HepG2 (cell line): ENCODE results near the gene MAP3K14. TPM values are rescaled to one million over a fixed set of nuclear protein-coding genes. Genes with fewer than 3 reads are reported as not detected.

ENCODE experiments used
- ATAC-seq: fragments of 200-7000 bp; cut with Tn5 transposase; 3 replicates; pipeline ENCODE4 v1.9.1; 2020; ENCODE audit warnings: mild to moderate bottlenecking, moderate library complexity
- BruUV-seq: library from RNA; stranded (reverse); fragments of 400-500 nt; replicated peaks from 2 replicates; lab custom pipeline; 2021; lab: Mats Ljungman, UMichigan
- CTCF ChIA-PET: fragments of 300-600 bp; formaldehyde crosslinking; extraction: SDS; loops from one replicate; lab custom pipeline; 2021; ENCODE audit warnings: low total read pairs, inconsistent platforms, low intra/inter-chr PET ratio; lab: Yijun Ruan, JAX
- POLR2A ChIA-PET: fragments of 350-600 bp; sonication (Branson Sonifier 250); formaldehyde crosslinking; loops from one replicate; lab custom pipeline; 2020; ENCODE audit warnings: antibody characterized with exemption, inconsistent platforms; lab: Yijun Ruan, JAX
- DNase-seq: peaks from one replicate; pipeline ENCODE4 v3.0.0-alpha.2; 2015; ENCODE audit warnings: low spot score
- FAIRE-seq: peaks from 3 replicates; lab custom pipeline; 2011; peaks lifted over from hg19 to GRCh38; lab: Jason Lieb, UNC
- H2AFZ ChIP-seq: one replicate; pipeline ENCODE4 v1.6.1; 2011; ENCODE audit warnings: low read length, inconsistent platforms
- H3K27ac ChIP-seq: fragments of 300-600 bp; 3 replicates; pipeline ENCODE4 v1.8.0; 2011; ENCODE audit warnings: mixed run types, mild to moderate bottlenecking, mixed read lengths, low read length, inconsistent platforms; ENCODE audit not compliant: insufficient read depth; ENCODE audit errors: extremely low read length
- H3K27me3 ChIP-seq, 2 experiments: fragments of 200-600 bp in 1 of 2; 2 replicates in 1 of 2; 3 replicates in 1 of 2; pipeline versions ENCODE4 v1.6.0 to v1.8.0; 2011; ENCODE audit warnings: low read length in 2 of 2, mild to moderate bottlenecking in 2 of 2, moderate library complexity in 2 of 2, inconsistent platforms in 1 of 2; ENCODE audit not compliant: insufficient read depth in 2 of 2, control insufficient read depth in 1 of 2
- H3K36me3 ChIP-seq, 2 experiments: fragments of 200-600 bp in 1 of 2; replicated peaks in 1 of 2; 2 replicates in 1 of 2; 3 replicates in 1 of 2; pipeline versions ENCODE4 v1.5.1 to v1.8.0; 2011; ENCODE audit warnings: low read length in 2 of 2, inconsistent platforms in 1 of 2; ENCODE audit not compliant: insufficient read depth in 2 of 2, control insufficient read depth in 1 of 2
- H3K4me1 ChIP-seq: 2 replicates; pipeline ENCODE4 v1.5.1; 2012; ENCODE audit warnings: low read length, inconsistent platforms; ENCODE audit not compliant: insufficient read depth
- H3K4me2 ChIP-seq: 2 replicates; pipeline ENCODE4 v1.6.0; 2011; ENCODE audit warnings: low read depth, low read length, inconsistent platforms
- H3K4me3 ChIP-seq, 3 experiments: fragments of 200-600 bp in 1 of 3; sonication (generic), shearing (Covaris generic) in 1 of 3; replicated peaks in 1 of 3; 2 replicates each; pipeline ENCODE4 v1.5.1; 2011 to 2016; ENCODE audit warnings: low read length in 3 of 3, inconsistent platforms in 2 of 3, low read depth in 2 of 3, mild to moderate bottlenecking in 2 of 3, control low read depth in 1 of 3, mixed read lengths in 1 of 3; ENCODE audit not compliant: insufficient read depth in 1 of 3
- H3K79me2 ChIP-seq: one replicate; pipeline ENCODE4 v1.6.1; 2011; ENCODE audit warnings: low read length, inconsistent platforms; ENCODE audit not compliant: insufficient read depth
- H3K9ac ChIP-seq: 2 replicates; pipeline ENCODE4 v1.6.0; 2011; ENCODE audit warnings: mild to moderate bottlenecking, low read depth, low read length, inconsistent platforms; ENCODE audit not compliant: insufficient read depth
- H3K9me3 ChIP-seq: 2 replicates; pipeline ENCODE4 v1.5.1; 2012; ENCODE audit warnings: mild to moderate bottlenecking, low read length
- H4K20me1 ChIP-seq: 2 replicates; pipeline ENCODE4 v1.6.0; 2011; ENCODE audit warnings: inconsistent platforms, mild to moderate bottlenecking, low read length, moderate library complexity; ENCODE audit not compliant: insufficient read depth
- CTCF ChIP-seq: sonication (generic); formaldehyde crosslinking; IDR thresholded peaks from 2 replicates; pipeline ENCODE4 v1.5.0; 2020; ENCODE audit warnings: mild to moderate bottlenecking, missing genetic modification reagents, moderate library complexity
- MAZ ChIP-seq, 2 experiments: sonication (generic) in 1 of 2; formaldehyde crosslinking in 1 of 2; IDR thresholded peaks; 2 replicates each; pipeline versions ENCODE4 v1.5.0 to v1.6.1; 2012 to 2020; ENCODE audit warnings: low read depth in 2 of 2, mild to moderate bottlenecking in 2 of 2, borderline replicate concordance in 1 of 2, improper control_type of control experiment in 1 of 2, low read length in 1 of 2, missing genetic modification reagents in 1 of 2, moderate library complexity in 1 of 2
- MLLT10 ChIP-seq: sonication (generic); formaldehyde crosslinking; IDR thresholded peaks from 2 replicates; pipeline ENCODE4 v1.4.0; 2020; ENCODE audit warnings: missing genetic modification reagents
- NCOR1 ChIP-seq: fragments of 200-600 bp; sonication (generic); IDR thresholded peaks from 2 replicates; pipeline ENCODE4 v1.7.0; 2017; ENCODE audit warnings: antibody characterized with exemption, low read length, borderline replicate concordance
- NFATC3 ChIP-seq: sonication (generic); formaldehyde crosslinking; IDR thresholded peaks from 2 replicates; pipeline ENCODE4 v1.5.1; 2020; ENCODE audit warnings: mild to moderate bottlenecking, missing genetic modification reagents
- RBFOX2 ChIP-seq: fragments of 200-400 bp; formaldehyde crosslinking; IDR thresholded peaks from 2 replicates; pipeline ENCODE4 v1.6.1; 2017; ENCODE audit warnings: low read depth, mild to moderate bottlenecking, low read length
- RNF2 ChIP-seq: fragments of 450-650 bp; conservative IDR thresholded peaks from 2 replicates; pipeline ENCODE4 v1.6.1; 2016; ENCODE audit warnings: low read depth
- SATB2 ChIP-seq: sonication (generic); formaldehyde crosslinking; IDR thresholded peaks from 2 replicates; pipeline ENCODE4 v1.5.0; 2020; ENCODE audit warnings: missing genetic modification reagents
- SIX4 ChIP-seq: sonication (generic); formaldehyde crosslinking; IDR thresholded peaks from 2 replicates; pipeline ENCODE4 v1.4.0; 2020; ENCODE audit warnings: missing genetic modification reagents
- SP4 ChIP-seq: sonication (generic); formaldehyde crosslinking; IDR thresholded peaks from 2 replicates; pipeline ENCODE4 v1.8.1; 2023; ENCODE audit warnings: mild to moderate bottlenecking, missing genetic modification reagents
- ZNF12 ChIP-seq: sonication (generic); formaldehyde crosslinking; IDR thresholded peaks from 2 replicates; pipeline ENCODE4 v1.5.0; 2020; ENCODE audit warnings: missing genetic modification reagents
- ZNF280D ChIP-seq: sonication (generic); formaldehyde crosslinking; IDR thresholded peaks from 2 replicates; pipeline ENCODE4 v1.5.1; 2020; ENCODE audit warnings: mild to moderate bottlenecking, missing genetic modification reagents
- ZNF670 ChIP-seq: sonication (generic); formaldehyde crosslinking; IDR thresholded peaks from 2 replicates; pipeline ENCODE4 v1.8.0; 2022; ENCODE audit warnings: mild to moderate bottlenecking, missing genetic modification reagents, borderline replicate concordance
- ZNF768 ChIP-seq: sonication (generic); formaldehyde crosslinking; IDR thresholded peaks from 2 replicates; pipeline ENCODE4 v1.4.0; 2020; ENCODE audit warnings: missing genetic modification reagents
- WGBS: methylation state at CpG from one replicate; pipeline ENCODE4 v1.1.6; 2017; ENCODE audit warnings: low lambda C conversion rate; 5-methylcytosine and 5-hydroxymethylcytosine counted together
- in situ Hi-C: cut with HindIII; loops from 2 replicates; pipeline ENCODE4 v1.10.0; 2017; ENCODE audit warnings: low pct_unique_long_range_greater_than_20kb; ENCODE audit not compliant: extremely low pct_ligation_motif_present
- intact Hi-C: fragments of 100-400 bp; cut with micrococcal nuclease; formaldehyde crosslinking; loops from one replicate; pipeline ENCODE4 v1.10.0; 2022; ENCODE audit not compliant: unreplicated experiment
- polyA plus RNA-seq, 8 experiments: library from polyadenylated mRNA; depleted of rRNA in 3 of 8; stranded (reverse) in 7 of 8; unstranded in 1 of 8; fragments of >200 nt; fragmentation: Illumina TruSeq in 4 of 8; extraction: Trizol in 4 of 8; gene quantifications; 2 replicates each; pipeline versions ENCODE4 v1.2.1 to v1.2.3, GENCODE V29; 2011 to 2016; ENCODE audit warnings: low read depth in 4 of 8, missing spikeins in 1 of 8, mixed read lengths in 1 of 8; ENCODE audit not compliant: insufficient read depth in 1 of 8
- total RNA-seq, 5 experiments: library from RNA; depleted of rRNA; stranded (reverse); fragments of >200 nt; fragmentation: Illumina TruSeq; extraction: Trizol; gene quantifications; 2 replicates each; pipeline ENCODE4 v1.2.3, GENCODE V29; 2016; ENCODE audit warnings: low read depth in 1 of 5
- TF ChIP-seq, protein P1 (sequence below): sonication (generic); IDR thresholded peaks from 2 replicates; pipeline ENCODE4 v1.6.1; 2016; ENCODE audit warnings: low read depth, borderline replicate concordance
- TF ChIP-seq, protein P2 (sequence below): fragments of 450-650 bp; IDR thresholded peaks from 2 replicates; pipeline ENCODE4 v1.6.1; 2016

Gene MAP3K14
- total and polyA plus RNA-seq, 2 of the 13 experiments (the other 11 are each of a cell fraction or from before 2014, with no cell fraction given) = 2.6 TPM

DNA sequence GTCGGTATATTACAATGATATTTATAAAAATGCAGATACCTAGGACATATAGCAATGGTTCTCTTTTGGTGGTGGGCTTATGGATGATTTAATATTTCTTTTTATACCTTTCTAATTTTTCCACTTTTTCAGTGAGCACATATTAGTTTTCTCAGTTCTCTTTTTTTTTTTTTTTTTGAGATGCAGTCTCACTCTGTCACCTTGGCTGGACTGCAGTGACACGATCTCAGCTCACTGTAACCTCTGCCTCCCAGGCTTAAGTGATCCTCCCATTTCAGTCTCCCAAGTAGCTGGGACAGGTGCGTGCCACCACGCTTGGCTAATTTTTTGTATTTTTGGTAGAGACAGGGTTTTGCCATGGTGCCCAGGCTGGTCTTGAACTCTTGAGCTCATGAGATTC lies 15.1 kb downstream of the MAP3K14 start (continued):
- TF ChIP-seq CTCF (CRISPR knock-in tag) = no peak
- no peak for TF ChIP-seq NCOR1
- TF ChIP-seq, protein P1, sequence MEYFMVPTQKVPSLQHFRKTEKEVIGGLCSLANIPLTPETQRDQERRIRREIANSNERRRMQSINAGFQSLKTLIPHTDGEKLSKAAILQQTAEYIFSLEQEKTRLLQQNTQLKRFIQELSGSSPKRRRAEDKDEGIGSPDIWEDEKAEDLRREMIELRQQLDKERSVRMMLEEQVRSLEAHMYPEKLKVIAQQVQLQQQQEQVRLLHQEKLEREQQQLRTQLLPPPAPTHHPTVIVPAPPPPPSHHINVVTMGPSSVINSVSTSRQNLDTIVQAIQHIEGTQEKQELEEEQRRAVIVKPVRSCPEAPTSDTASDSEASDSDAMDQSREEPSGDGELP = no peak
- TF ChIP-seq ZNF280D (CRISPR knock-in tag) = no peak
- no peak for TF ChIP-seq ZNF768

- BruUV-seq = no TSS peak
- Histone ChIP-seq H4K20me1 (no peaks in the 10 kb centered on the region), H3K4me3 (no peak overlapping the region), H3K4me1 (no peaks in the 10 kb centered on the region), H3K9ac (no peak overlapping the region), H3K36me3 (no peaks in the 10 kb centered on the region), H3K79me2 (peaks cover 26% of the 10 kb centered on the region), H3K27me3 (no peaks in the 10 kb centered on the region), H3K4me2 (no peak overlapping the region), H3K9me3 (no peaks in the 10 kb centered on the region), H3K27ac (no peak overlapping the region), H2AFZ (no peak overlapping the region)
- DNase-seq = no peak
- POLR2A ChIA-PET = interaction anchor here (1.0 kb wide), 1 partner anchor 12 kb away, joined by 4 read pairs; no protein-coding TSS in a partner anchor
- CTCF ChIA-PET = no interaction called here
- no peak for FAIRE-seq
- intact Hi-C loops = no loop called here
- in situ Hi-C loops = no loop called here
- ATAC-seq = peak; percentile 44; the same call in 1 of the 3 replicates
- 96% methylated on average over 7 of the region's 7 CpGs for WGBS
- no peak for TF ChIP-seq MLLT10
- TF ChIP-seq SATB2 (CRISPR knock-in tag) = no peak
- TF ChIP-seq ZNF12 (CRISPR knock-in tag) = no peak
- no peak for TF ChIP-seq SP4
- TF ChIP-seq, protein P2, sequence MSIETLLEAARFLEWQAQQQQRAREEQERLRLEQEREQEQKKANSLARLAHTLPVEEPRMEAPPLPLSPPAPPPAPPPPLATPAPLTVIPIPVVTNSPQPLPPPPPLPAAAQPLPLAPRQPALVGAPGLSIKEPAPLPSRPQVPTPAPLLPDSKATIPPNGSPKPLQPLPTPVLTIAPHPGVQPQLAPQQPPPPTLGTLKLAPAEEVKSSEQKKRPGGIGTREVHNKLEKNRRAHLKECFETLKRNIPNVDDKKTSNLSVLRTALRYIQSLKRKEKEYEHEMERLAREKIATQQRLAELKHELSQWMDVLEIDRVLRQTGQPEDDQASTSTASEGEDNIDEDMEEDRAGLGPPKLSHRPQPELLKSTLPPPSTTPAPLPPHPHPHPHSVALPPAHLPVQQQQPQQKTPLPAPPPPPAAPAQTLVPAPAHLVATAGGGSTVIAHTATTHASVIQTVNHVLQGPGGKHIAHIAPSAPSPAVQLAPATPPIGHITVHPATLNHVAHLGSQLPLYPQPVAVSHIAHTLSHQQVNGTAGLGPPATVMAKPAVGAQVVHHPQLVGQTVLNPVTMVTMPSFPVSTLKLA = no peak
- TF ChIP-seq RBFOX2 = no peak
- no peak for TF ChIP-seq MAZ (IDR thresholded peaks at IDR 0.05; ENCODE audit: borderline replicate concordance, low read depth, low read length)
- no peak for TF ChIP-seq MAZ (CRISPR knock-in tag; IDR thresholded peaks at IDR 0.05; ENCODE audit: low read depth)
- no peak for TF ChIP-seq RNF2
- TF ChIP-seq SIX4 (CRISPR knock-in tag) = no peak
- TF ChIP-seq NFATC3 (CRISPR knock-in tag) = no peak
- TF ChIP-seq ZNF670 (CRISPR knock-in tag) = no peak
These were observed 16.6 kb downstream of the MAP3K14 start for GRCh38 chr17:45300060-45300751.
